ENCODE results near the gene KIF19.
"Not testable (repeated sequence)": the region's sequence is repeated elsewhere in the genome, so short reads cannot be mapped to it uniquely, and the experiment has no call there.

The KIF19 gene

GRCh38 chr17:74404789-74405188, 78.8 kb downstream of the KIF19 start:
- Histone ChIP-seq H3K9ac (ENCODE audit: low read depth, low read length, poor library complexity, severe bottlenecking) (no peak overlapping the region), H3K9me2 (replicated peaks; ENCODE audit: low read depth, low read length) (no peaks in the 10 kb centered on the region), H3K4me3 (ENCODE audit: low read length, poor library complexity, severe bottlenecking) (no peak overlapping the region), H3K36me3 (ENCODE audit: insufficient read depth, low read length) (no peaks in the 10 kb centered on the region), H3K9me3 (ENCODE audit: insufficient read depth, low read depth, low read length) (no peaks in the 10 kb centered on the region), H3K4me2 (ENCODE audit: low read depth, low read length, poor library complexity, severe bottlenecking) (no peak overlapping the region), H3K79me2 (ENCODE audit: insufficient read depth, low read length) (no peaks in the 10 kb centered on the region), H3K4me1 (ENCODE audit: insufficient read depth, low read length, poor library complexity, severe bottlenecking) (peaks cover 19% of the 10 kb centered on the region), H3K27me3 (ENCODE audit: insufficient read depth, low read length, poor library complexity, severe bottlenecking) (no peaks in the 10 kb centered on the region), H4K20me1 (ENCODE audit: insufficient read depth, low read length, poor library complexity, severe bottlenecking) (no peaks in the 10 kb centered on the region), H3F3A (ENCODE audit: low read depth) (no peaks in the 10 kb centered on the region), H2AFZ (ENCODE audit: low read length) (no peak overlapping the region)
- no peak for TF ChIP-seq CTCF (conservative IDR thresholded peaks at IDR 0.05; ENCODE audit: low read length)
- no peak for TF ChIP-seq EZH2phosphoT487 (IDR thresholded peaks at IDR 0.05; ENCODE audit: borderline replicate concordance)

DNA sequence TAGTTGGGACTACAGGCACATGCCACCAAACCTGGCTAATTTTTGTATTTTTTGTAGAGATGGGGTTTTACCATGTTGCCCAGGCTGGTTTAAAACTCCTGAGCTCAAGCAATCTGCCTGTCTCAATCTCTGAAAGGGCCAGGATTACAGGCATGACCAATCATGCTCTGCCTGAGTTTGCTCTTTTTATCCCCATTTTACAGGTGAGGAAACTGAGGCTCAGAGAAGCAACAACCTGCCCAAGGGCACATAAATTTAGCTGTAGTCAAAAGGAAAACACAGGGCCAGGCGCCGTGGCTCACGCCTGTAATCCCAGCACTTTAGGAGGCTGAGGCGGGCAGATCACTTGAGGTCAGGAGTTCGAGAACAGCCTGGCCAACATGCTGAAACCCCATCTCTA, 79.3 kb downstream of the KIF19 start:
- H3K4me1 ChIP-seq (ENCODE audit: insufficient read depth, low read length, poor library complexity, severe bottlenecking): peaks cover 24% of the 10 kb centered on the region
- H3K27me3 ChIP-seq (ENCODE audit: insufficient read depth, low read length, poor library complexity, severe bottlenecking); H3K9me3 ChIP-seq (ENCODE audit: insufficient read depth, low read depth, low read length); H3K4me3 ChIP-seq (ENCODE audit: low read length, poor library complexity, severe bottlenecking); H4K20me1 ChIP-seq (ENCODE audit: insufficient read depth, low read length, poor library complexity, severe bottlenecking); H3F3A ChIP-seq (ENCODE audit: low read depth); H3K36me3 ChIP-seq (ENCODE audit: insufficient read depth, low read length); H2AFZ ChIP-seq (ENCODE audit: low read length); H3K4me2 ChIP-seq (ENCODE audit: low read depth, low read length, poor library complexity, severe bottlenecking); H3K9me2 ChIP-seq (replicated peaks; ENCODE audit: low read depth, low read length); H3K79me2 ChIP-seq (ENCODE audit: insufficient read depth, low read length); H3K9ac ChIP-seq (ENCODE audit: low read depth, low read length, poor library complexity, severe bottlenecking): not testable (repeated sequence)
